DMS153 treated with DMSO at 0.1 percent for 48 hours (cell line): Measurements from ENCODE around the gene SLC5A10.
"Not testable (repeated sequence)": the region's sequence is repeated elsewhere in the genome, so short reads cannot be mapped to it uniquely, and the experiment has no call there.

Experiments
- DNase-seq: peaks from one replicate; lab custom pipeline; 2025; ENCODE audit not compliant: unreplicated experiment; lab: John Stamatoyannopoulos, UW

SLC5A10 gene

GRCh38 chr17:18951941-18952842 lies at the start of gene SLC5A10:
Gene SLC5A10, plus strand, starts transcription at chr17:18952165. Its CDS starts 41 bp downstream, at chr17:18952206.
- no peak for DNase-seq

- no peak for DNase-seq
These were observed 47.5 kb upstream of the SLC5A10 start for GRCh38 chr17:18904482-18904881.

- no peak for DNase-seq
These were observed 46.7 kb upstream of the SLC5A10 start for GRCh38 chr17:18905226-18905625.

GRCh38 chr17:18910326-18910725 lies 41.6 kb upstream of the SLC5A10 start:
- DNase-seq: no peak

GRCh38 chr17:18910881-18911280 lies 41.1 kb upstream of the SLC5A10 start:
- no peak for DNase-seq

GRCh38 chr17:18916816-18917500 lies 35.0 kb upstream of the SLC5A10 start:
- DNase-seq: no peak

- no peak for DNase-seq
These were observed 34.4 kb upstream of the SLC5A10 start for GRCh38 chr17:18917506-18918032.

GRCh38 chr17:18919963-18920362 lies 32.0 kb upstream of the SLC5A10 start:
- no peak for DNase-seq

- no peak for DNase-seq
These were observed 31.0 kb upstream of the SLC5A10 start for GRCh38 chr17:18920911-18921441.

- no peak for DNase-seq
These were observed 30.5 kb upstream of the SLC5A10 start for GRCh38 chr17:18921485-18921884.

- DNase-seq: no peak
These were observed 30.0 kb upstream of the SLC5A10 start for GRCh38 chr17:18921912-18922451.

GRCh38 chr17:18922596-18922995 lies 29.4 kb upstream of the SLC5A10 start:
- DNase-seq: not testable (repeated sequence)

- DNase-seq: no peak
These were observed 26.8 kb upstream of the SLC5A10 start for GRCh38 chr17:18925187-18925586.

GRCh38 chr17:18928628-18929125 lies 23.3 kb upstream of the SLC5A10 start:
- no peak for DNase-seq

GRCh38 chr17:18932360-18933055 lies 19.5 kb upstream of the SLC5A10 start:
- DNase-seq: no peak

- DNase-seq: no peak
These were observed 18.6 kb upstream of the SLC5A10 start for GRCh38 chr17:18933102-18934058.

GRCh38 chr17:18937981-18938691 lies 13.8 kb upstream of the SLC5A10 start:
- DNase-seq: no peak

- DNase-seq: no peak
These were observed 13.3 kb upstream of the SLC5A10 start for GRCh38 chr17:18938692-18939023.

GRCh38 chr17:18944646-18945045 lies 7.3 kb upstream of the SLC5A10 start:
- DNase-seq: no peak
